Measurements from ENCODE around the gene HMX1.

GRCh38 chr4:8843597-8843996, 28.0 kb downstream of the HMX1 start:
- no peak for TF ChIP-seq CTCF (IDR thresholded peaks at IDR 0.05; ENCODE audit: low read depth, low read length)
- no peak for TF ChIP-seq POLR2A (IDR thresholded peaks at IDR 0.05; ENCODE audit: extremely low read depth, insufficient read length)
- TF ChIP-seq MAX (IDR thresholded peaks at IDR 0.05; ENCODE audit: low read depth, low read length): no peak
- TF ChIP-seq MYC (IDR thresholded peaks at IDR 0.05; ENCODE audit: low read depth, low read length): no peak

All from NB4 (cell line).